Neural cell (in vitro differentiated cells): Measurements from ENCODE around the gene SLC25A43. TPM values are rescaled to one million over a fixed set of nuclear protein-coding genes. Genes with fewer than 3 reads are reported as not detected.
"Not testable (repeated sequence)": the region's sequence is repeated elsewhere in the genome, so short reads cannot be mapped to it uniquely, and the experiment has no call there.

Experiments
- H2AFZ ChIP-seq: fragments of 200-600, 300-800 bp; sonication (generic), shearing (Covaris generic); 2 replicates; pipeline ENCODE4 v1.6.0; 2014; ENCODE audit warnings: low read depth, mild to moderate bottlenecking, antibody characterized with exemption, low read length, moderate library complexity
- H3F3A ChIP-seq: fragments of 200-600 bp; shearing (Covaris generic); 2 replicates; pipeline ENCODE4 v1.6.1; 2016; ENCODE audit warnings: mild to moderate bottlenecking, moderate library complexity, mixed read lengths, antibody characterized with exemption, low read length; ENCODE audit not compliant: insufficient read depth, poor library complexity, severe bottlenecking
- H3K27ac ChIP-seq: fragments of 200-600, 300-800 bp; sonication (generic), shearing (Covaris generic); 2 replicates; pipeline ENCODE4 v1.5.1; 2014; ENCODE audit warnings: mild to moderate bottlenecking, low read length, moderate library complexity
- H3K27me3 ChIP-seq: fragments of 300-800, 200-600 bp; sonication (generic), shearing (Covaris generic); 2 replicates; pipeline ENCODE4 v1.6.0; 2014; ENCODE audit warnings: mild to moderate bottlenecking, low read depth, low read length, moderate library complexity; ENCODE audit not compliant: insufficient read depth
- H3K36me3 ChIP-seq: fragments of 300-800, 200-600 bp; sonication (generic), shearing (Covaris generic); 2 replicates; pipeline ENCODE4 v1.5.1; 2014; ENCODE audit warnings: mild to moderate bottlenecking, antibody characterized with exemption, low read length, moderate library complexity; ENCODE audit not compliant: insufficient read depth
- H3K4me2 ChIP-seq: fragments of 300-800, 200-600 bp; sonication (generic), shearing (Covaris generic); 2 replicates; pipeline ENCODE4 v1.6.0; 2014; ENCODE audit warnings: mild to moderate bottlenecking, low read length
- H3K4me3 ChIP-seq: fragments of 300-800, 200-600 bp; sonication (generic), shearing (Covaris generic); 2 replicates; pipeline ENCODE4 v1.5.1; 2014; ENCODE audit warnings: mild to moderate bottlenecking, low read length, moderate library complexity
- H3K79me2 ChIP-seq: fragments of 200-600 bp; shearing (Covaris generic); replicated peaks from 2 replicates; pipeline ENCODE4 v1.6.0; 2014; ENCODE audit warnings: mild to moderate bottlenecking, low read length, moderate library complexity; ENCODE audit not compliant: insufficient read depth
- H3K9ac ChIP-seq: fragments of 300-800, 200-600 bp; sonication (generic), shearing (Covaris generic); 2 replicates; pipeline ENCODE4 v1.6.1; 2016; ENCODE audit warnings: mild to moderate bottlenecking, low read length, mixed read lengths
- H3K9me2 ChIP-seq: fragments of 200-600 bp; shearing (Covaris generic); 2 replicates; pipeline ENCODE4 v1.6.1; 2016; ENCODE audit warnings: mild to moderate bottlenecking, low read length, mixed read lengths; ENCODE audit not compliant: insufficient read depth
- H3K9me3 ChIP-seq: fragments of 200-600, 300-800 bp; sonication (generic), shearing (Covaris generic); 2 replicates; pipeline ENCODE4 v1.6.1; 2016; ENCODE audit warnings: mild to moderate bottlenecking, mixed run types, low read length, moderate library complexity, mixed read lengths
- H4K20me1 ChIP-seq: fragments of 200-600 bp; shearing (Covaris generic); 2 replicates; pipeline ENCODE4 v1.6.1; 2016; ENCODE audit warnings: mild to moderate bottlenecking, mixed run types; ENCODE audit not compliant: insufficient read depth
- EP300 ChIP-seq: fragments of 450-650 bp; conservative IDR thresholded peaks from 2 replicates; pipeline ENCODE4 v1.6.1; 2014; ENCODE audit warnings: antibody characterized with exemption, mild to moderate bottlenecking, moderate library complexity; ENCODE audit not compliant: poor library complexity, severe bottlenecking
- EZH2 ChIP-seq: fragments of 200-600, 300-800 bp; shearing (Covaris generic), sonication (generic); IDR thresholded peaks from 2 replicates; pipeline ENCODE4 v1.6.1; 2014; ENCODE audit warnings: antibody characterized with exemption, low read length, borderline replicate concordance, mild to moderate bottlenecking; ENCODE audit not compliant: insufficient read depth, poor library complexity, severe bottlenecking
- MXI1 ChIP-seq: fragments of 450-650 bp; conservative IDR thresholded peaks from 2 replicates; pipeline ENCODE4 v1.6.1; 2014; ENCODE audit warnings: antibody characterized with exemption, mild to moderate bottlenecking; ENCODE audit not compliant: poor library complexity, severe bottlenecking
- POLR2AphosphoS5 ChIP-seq: IDR thresholded peaks from 2 replicates; pipeline ENCODE4 v1.6.1; 2012
- RAD21 ChIP-seq: fragments of 450-650 bp; conservative IDR thresholded peaks from 2 replicates; pipeline ENCODE4 v1.6.1; 2014; ENCODE audit warnings: antibody characterized with exemption, mild to moderate bottlenecking, moderate library complexity
- SMC3 ChIP-seq: fragments of 450-650 bp; conservative IDR thresholded peaks from 2 replicates; pipeline ENCODE4 v1.6.1; 2014; ENCODE audit warnings: antibody characterized with exemption, mild to moderate bottlenecking, moderate library complexity; ENCODE audit not compliant: poor library complexity
- TAF1 ChIP-seq: IDR thresholded peaks from 2 replicates; pipeline ENCODE4 v1.6.1; 2012; ENCODE audit warnings: low read depth
- polyA plus RNA-seq: library from polyadenylated mRNA; depleted of rRNA; stranded (reverse); fragments of >200 nt; gene quantifications from 2 replicates; pipeline ENCODE4 v1.2.3, GENCODE V29; 2014
- TF ChIP-seq, protein P1 (sequence below): fragments of 450-650 bp; IDR thresholded peaks from 2 replicates; pipeline ENCODE4 v1.5.1; 2014; ENCODE audit warnings: antibody characterized with exemption, mild to moderate bottlenecking, moderate library complexity; ENCODE audit not compliant: poor library complexity, severe bottlenecking
- TF ChIP-seq, protein P2 (sequence below): IDR thresholded peaks from 2 replicates; pipeline ENCODE4 v1.6.1; 2012; ENCODE audit warnings: borderline replicate concordance

SLC25A43 gene
- polyA plus RNA-seq, 1 donor from 2014 or later, result not detected

DNA sequence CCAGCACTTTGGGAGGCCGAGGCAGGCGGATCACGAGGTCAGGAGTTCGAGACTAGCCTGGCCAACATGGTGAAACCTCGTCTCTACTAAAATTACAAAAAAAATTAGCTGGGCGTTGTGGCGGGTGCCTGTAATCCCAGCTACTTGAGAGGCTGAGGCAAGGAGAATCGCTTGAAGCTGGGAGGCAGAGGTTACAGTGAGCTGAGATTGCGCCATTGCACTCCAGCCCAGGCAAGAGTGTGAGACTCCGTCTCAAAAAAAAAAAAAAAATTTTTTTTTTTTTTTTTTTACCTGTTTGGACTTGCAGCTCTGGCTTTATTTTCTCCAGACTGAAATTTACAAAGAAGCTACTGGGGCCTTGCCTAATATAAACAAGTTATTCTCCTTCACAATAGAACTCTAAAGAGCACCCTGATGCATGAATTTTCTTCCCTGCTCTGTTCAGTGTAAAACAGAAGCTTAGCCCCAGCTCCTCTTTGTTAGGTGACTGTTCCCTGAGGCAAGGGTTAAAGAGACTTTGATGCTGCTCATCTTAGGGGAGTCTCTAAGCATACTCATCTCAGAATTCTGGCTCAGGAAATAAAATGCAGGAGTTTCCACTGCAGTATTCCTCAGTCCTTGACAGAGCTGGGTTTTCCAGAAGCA is 94.8 kb downstream of the SLC25A43 start:
- H3K9ac ChIP-seq, H4K20me1 ChIP-seq, H3K9me3 ChIP-seq, H3K4me3 ChIP-seq, H3K79me2 ChIP-seq, H3K4me2 ChIP-seq, H3K36me3 ChIP-seq, H3K27ac ChIP-seq, H3K9me2 ChIP-seq, H3F3A ChIP-seq, H3K27me3 ChIP-seq, H2AFZ ChIP-seq: not testable (repeated sequence)

DNA sequence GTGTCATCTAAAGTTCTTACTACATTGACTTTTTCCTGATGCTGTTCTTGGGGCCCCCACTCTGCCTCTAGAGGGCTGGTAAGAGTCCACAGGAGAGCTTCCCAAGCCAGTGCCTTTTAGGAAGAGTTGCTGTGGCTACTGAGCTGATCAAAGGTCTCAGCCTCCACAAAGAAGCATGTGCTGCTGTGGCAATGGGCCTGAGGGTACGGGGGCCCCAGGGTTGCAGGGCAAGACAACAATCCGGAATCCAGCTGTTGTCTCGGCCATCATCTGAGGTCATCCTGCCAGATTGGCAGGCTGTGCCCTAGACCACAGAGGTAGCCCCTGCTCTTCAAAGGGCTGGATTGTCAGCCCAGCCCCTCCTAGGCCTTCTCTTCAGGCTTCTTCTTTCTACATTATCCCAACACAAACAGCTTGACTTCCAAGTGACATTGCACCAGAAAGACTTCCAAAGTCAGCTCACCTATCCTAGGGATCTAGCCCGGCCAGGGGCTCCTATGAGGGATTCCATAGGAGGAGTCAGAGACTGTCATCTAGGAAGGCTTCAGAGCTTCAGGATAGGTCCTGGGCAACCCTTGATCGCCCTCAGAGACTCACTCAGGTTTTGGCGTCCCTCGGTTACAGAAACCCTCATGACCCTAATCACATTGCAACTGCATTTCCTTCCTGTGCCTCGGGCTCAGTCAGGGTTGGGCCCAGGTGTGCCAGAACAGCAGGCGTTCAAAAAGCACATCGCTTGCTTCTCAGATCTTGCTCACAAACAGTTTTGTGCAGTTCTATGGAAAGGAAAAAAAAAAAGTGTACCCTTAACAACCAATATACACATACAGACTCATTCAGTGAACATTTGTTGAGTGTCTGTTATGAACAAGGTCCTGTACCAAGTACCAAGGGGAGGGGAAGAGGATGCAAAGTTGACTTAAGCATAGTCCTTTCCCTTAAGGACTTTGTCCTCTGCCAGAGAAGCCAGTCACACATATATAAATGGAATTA is 96.9 kb downstream of the SLC25A43 start:
- Histone ChIP-seq H3K79me2 (no peaks in the 10 kb centered on the region), H3K36me3 (no peaks in the 10 kb centered on the region), H4K20me1 (no peaks in the 10 kb centered on the region), H3K9me2 (no peaks in the 10 kb centered on the region), H3K9ac (no peak overlapping the region), H2AFZ (no peak overlapping the region), H3K27ac (no peak overlapping the region), H3K27me3 (no peaks in the 10 kb centered on the region), H3K4me2 (no peak overlapping the region), H3K4me3 (no peak overlapping the region), H3K9me3 (no peaks in the 10 kb centered on the region), H3F3A (no peaks in the 10 kb centered on the region)
- TF ChIP-seq POLR2AphosphoS5 (no peak), SMC3 (no peak), EP300 (no peak), MXI1 (no peak), RAD21 (no peak), TAF1 (no peak), EZH2 (no peak)
- TF ChIP-seq, protein P1, sequence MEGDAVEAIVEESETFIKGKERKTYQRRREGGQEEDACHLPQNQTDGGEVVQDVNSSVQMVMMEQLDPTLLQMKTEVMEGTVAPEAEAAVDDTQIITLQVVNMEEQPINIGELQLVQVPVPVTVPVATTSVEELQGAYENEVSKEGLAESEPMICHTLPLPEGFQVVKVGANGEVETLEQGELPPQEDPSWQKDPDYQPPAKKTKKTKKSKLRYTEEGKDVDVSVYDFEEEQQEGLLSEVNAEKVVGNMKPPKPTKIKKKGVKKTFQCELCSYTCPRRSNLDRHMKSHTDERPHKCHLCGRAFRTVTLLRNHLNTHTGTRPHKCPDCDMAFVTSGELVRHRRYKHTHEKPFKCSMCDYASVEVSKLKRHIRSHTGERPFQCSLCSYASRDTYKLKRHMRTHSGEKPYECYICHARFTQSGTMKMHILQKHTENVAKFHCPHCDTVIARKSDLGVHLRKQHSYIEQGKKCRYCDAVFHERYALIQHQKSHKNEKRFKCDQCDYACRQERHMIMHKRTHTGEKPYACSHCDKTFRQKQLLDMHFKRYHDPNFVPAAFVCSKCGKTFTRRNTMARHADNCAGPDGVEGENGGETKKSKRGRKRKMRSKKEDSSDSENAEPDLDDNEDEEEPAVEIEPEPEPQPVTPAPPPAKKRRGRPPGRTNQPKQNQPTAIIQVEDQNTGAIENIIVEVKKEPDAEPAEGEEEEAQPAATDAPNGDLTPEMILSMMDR, result no peak
- TF ChIP-seq, protein P2, sequence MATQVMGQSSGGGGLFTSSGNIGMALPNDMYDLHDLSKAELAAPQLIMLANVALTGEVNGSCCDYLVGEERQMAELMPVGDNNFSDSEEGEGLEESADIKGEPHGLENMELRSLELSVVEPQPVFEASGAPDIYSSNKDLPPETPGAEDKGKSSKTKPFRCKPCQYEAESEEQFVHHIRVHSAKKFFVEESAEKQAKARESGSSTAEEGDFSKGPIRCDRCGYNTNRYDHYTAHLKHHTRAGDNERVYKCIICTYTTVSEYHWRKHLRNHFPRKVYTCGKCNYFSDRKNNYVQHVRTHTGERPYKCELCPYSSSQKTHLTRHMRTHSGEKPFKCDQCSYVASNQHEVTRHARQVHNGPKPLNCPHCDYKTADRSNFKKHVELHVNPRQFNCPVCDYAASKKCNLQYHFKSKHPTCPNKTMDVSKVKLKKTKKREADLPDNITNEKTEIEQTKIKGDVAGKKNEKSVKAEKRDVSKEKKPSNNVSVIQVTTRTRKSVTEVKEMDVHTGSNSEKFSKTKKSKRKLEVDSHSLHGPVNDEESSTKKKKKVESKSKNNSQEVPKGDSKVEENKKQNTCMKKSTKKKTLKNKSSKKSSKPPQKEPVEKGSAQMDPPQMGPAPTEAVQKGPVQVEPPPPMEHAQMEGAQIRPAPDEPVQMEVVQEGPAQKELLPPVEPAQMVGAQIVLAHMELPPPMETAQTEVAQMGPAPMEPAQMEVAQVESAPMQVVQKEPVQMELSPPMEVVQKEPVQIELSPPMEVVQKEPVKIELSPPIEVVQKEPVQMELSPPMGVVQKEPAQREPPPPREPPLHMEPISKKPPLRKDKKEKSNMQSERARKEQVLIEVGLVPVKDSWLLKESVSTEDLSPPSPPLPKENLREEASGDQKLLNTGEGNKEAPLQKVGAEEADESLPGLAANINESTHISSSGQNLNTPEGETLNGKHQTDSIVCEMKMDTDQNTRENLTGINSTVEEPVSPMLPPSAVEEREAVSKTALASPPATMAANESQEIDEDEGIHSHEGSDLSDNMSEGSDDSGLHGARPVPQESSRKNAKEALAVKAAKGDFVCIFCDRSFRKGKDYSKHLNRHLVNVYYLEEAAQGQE, result no peak
